HepG2 (cell line): ENCODE data around the gene BMERB1. TPM values are rescaled to one million over a fixed set of nuclear protein-coding genes. Genes with fewer than 3 reads are reported as not detected.

Experiments used
- ATM ChIP-seq: fragments of 450-650 bp; IDR thresholded peaks from 2 replicates; pipeline ENCODE4 v1.7.1; 2017; ENCODE audit warnings: mild to moderate bottlenecking, borderline replicate concordance
- DPF2 ChIP-seq: sonication (generic); formaldehyde crosslinking; IDR thresholded peaks from 2 replicates; pipeline ENCODE4 v1.4.0; 2020; ENCODE audit warnings: mild to moderate bottlenecking, low read depth, missing genetic modification reagents, borderline replicate concordance
- ETV5 ChIP-seq: IDR thresholded peaks from 2 replicates; pipeline ENCODE4 v1.6.1; 2018; ENCODE audit warnings: missing biosample characterization, missing genetic modification reagents, inconsistent platforms, borderline replicate concordance
- FOSL1 ChIP-seq: sonication (generic); formaldehyde crosslinking; IDR thresholded peaks from 2 replicates; pipeline ENCODE4 v1.9.0; 2021; ENCODE audit warnings: missing genetic modification reagents, borderline replicate concordance
- GFI1 ChIP-seq: sonication (generic); formaldehyde crosslinking; IDR thresholded peaks from 2 replicates; pipeline ENCODE4 v1.5.0; 2020; ENCODE audit warnings: missing genetic modification reagents, mild to moderate bottlenecking, borderline replicate concordance
- KLF11 ChIP-seq: IDR thresholded peaks from 2 replicates; pipeline ENCODE4 v1.6.1; 2016; ENCODE audit warnings: missing compliant biosample characterization
- POLR2A ChIP-seq, 2 experiments: IDR thresholded peaks; 2 replicates each; pipeline ENCODE4 v1.6.1; 2011; ENCODE audit warnings: low read depth in 2 of 2, low read length in 2 of 2, mild to moderate bottlenecking in 1 of 2, moderate library complexity in 1 of 2; ENCODE audit not compliant: insufficient read depth in 1 of 2
- SKI ChIP-seq: fragments of 450-650 bp; IDR thresholded peaks from one replicate; pipeline ENCODE4 v1.6.1; 2018; ENCODE audit warnings: mild to moderate bottlenecking; ENCODE audit not compliant: partially characterized antibody
- SMC3 ChIP-seq: IDR thresholded peaks from 2 replicates; pipeline ENCODE4 v1.6.1; 2011; ENCODE audit warnings: low read length, improper control_type of control experiment
- TCF12 ChIP-seq, 2 experiments: fragments of 450-650 bp in 1 of 2; sonication (generic) in 1 of 2; formaldehyde crosslinking in 1 of 2; IDR thresholded peaks; 2 replicates each; pipeline versions ENCODE4 v1.6.1 to v1.8.0; 2017 to 2022; ENCODE audit warnings: antibody characterized with exemption in 1 of 2, mild to moderate bottlenecking in 1 of 2, missing genetic modification reagents in 1 of 2, moderate library complexity in 1 of 2
- TCF7L2 ChIP-seq: IDR thresholded peaks from 2 replicates; pipeline ENCODE4 v1.6.1; 2011; ENCODE audit warnings: mild to moderate bottlenecking, low read depth, low read length, moderate library complexity
- ZNF34 ChIP-seq: sonication (generic); formaldehyde crosslinking; IDR thresholded peaks from 2 replicates; pipeline ENCODE4 v1.4.0; 2020; ENCODE audit warnings: mild to moderate bottlenecking, missing genetic modification reagents, borderline replicate concordance
- polyA plus RNA-seq, 8 experiments: library from polyadenylated mRNA; depleted of rRNA in 3 of 8; stranded (reverse) in 7 of 8; unstranded in 1 of 8; fragments of >200 nt; fragmentation: Illumina TruSeq in 4 of 8; extraction: Trizol in 4 of 8; gene quantifications; 2 replicates each; pipeline versions ENCODE4 v1.2.1 to v1.2.3, GENCODE V29; 2011 to 2016; ENCODE audit warnings: low read depth in 4 of 8, missing spikeins in 1 of 8, mixed read lengths in 1 of 8; ENCODE audit not compliant: insufficient read depth in 1 of 8
- total RNA-seq, 5 experiments: library from RNA; depleted of rRNA; stranded (reverse); fragments of >200 nt; fragmentation: Illumina TruSeq; extraction: Trizol; gene quantifications; 2 replicates each; pipeline ENCODE4 v1.2.3, GENCODE V29; 2016; ENCODE audit warnings: low read depth in 1 of 5
- TF ChIP-seq, protein P1 (sequence below): IDR thresholded peaks from 2 replicates; pipeline ENCODE4 v1.6.1; 2018; ENCODE audit warnings: missing genetic modification reagents
- TF ChIP-seq, protein P2 (sequence below): sonication (generic); formaldehyde crosslinking; IDR thresholded peaks from 2 replicates; pipeline ENCODE4 v1.9.0; 2022; ENCODE audit warnings: low read depth, missing genetic modification reagents
- TF ChIP-seq, protein P3 (sequence below): sonication (generic); formaldehyde crosslinking; IDR thresholded peaks from 2 replicates; pipeline ENCODE4 v1.4.0; 2020; ENCODE audit warnings: low read depth, missing genetic modification reagents
- TF ChIP-seq, protein P4 (sequence below): sonication (generic); formaldehyde crosslinking; IDR thresholded peaks from 2 replicates; pipeline ENCODE4 v1.4.0; 2020; ENCODE audit warnings: missing genetic modification reagents

Gene BMERB1
- total and polyA plus RNA-seq, 2 of the 13 experiments (the other 11 are each of a cell fraction or from before 2014, with no cell fraction given): 1.4 TPM

GRCh38 chr16:15482068-15482747 is 47.8 kb downstream of the BMERB1 start (continued):
- TF ChIP-seq, protein P1, sequence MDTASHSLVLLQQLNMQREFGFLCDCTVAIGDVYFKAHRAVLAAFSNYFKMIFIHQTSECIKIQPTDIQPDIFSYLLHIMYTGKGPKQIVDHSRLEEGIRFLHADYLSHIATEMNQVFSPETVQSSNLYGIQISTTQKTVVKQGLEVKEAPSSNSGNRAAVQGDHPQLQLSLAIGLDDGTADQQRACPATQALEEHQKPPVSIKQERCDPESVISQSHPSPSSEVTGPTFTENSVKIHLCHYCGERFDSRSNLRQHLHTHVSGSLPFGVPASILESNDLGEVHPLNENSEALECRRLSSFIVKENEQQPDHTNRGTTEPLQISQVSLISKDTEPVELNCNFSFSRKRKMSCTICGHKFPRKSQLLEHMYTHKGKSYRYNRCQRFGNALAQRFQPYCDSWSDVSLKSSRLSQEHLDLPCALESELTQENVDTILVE: peak; percentile 74
- TF ChIP-seq DPF2 (CRISPR knock-in tag): 0 out of 2 replicates have a peak, but pooled peaks have one; percentile 22
- TF ChIP-seq, protein P2, sequence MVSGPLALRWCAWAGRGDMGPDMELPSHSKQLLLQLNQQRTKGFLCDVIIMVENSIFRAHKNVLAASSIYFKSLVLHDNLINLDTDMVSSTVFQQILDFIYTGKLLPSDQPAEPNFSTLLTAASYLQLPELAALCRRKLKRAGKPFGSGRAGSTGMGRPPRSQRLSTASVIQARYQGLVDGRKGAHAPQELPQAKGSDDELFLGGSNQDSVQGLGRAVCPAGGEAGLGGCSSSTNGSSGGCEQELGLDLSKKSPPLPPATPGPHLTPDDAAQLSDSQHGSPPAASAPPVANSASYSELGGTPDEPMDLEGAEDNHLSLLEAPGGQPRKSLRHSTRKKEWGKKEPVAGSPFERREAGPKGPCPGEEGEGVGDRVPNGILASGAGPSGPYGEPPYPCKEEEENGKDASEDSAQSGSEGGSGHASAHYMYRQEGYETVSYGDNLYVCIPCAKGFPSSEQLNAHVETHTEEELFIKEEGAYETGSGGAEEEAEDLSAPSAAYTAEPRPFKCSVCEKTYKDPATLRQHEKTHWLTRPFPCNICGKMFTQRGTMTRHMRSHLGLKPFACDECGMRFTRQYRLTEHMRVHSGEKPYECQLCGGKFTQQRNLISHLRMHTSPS (CRISPR knock-in tag): peak; percentile 60; the same call in 1 of the 2 replicates
- TF ChIP-seq SKI: peak; percentile 48
- no peak for TF ChIP-seq TCF12 (IDR thresholded peaks at IDR 0.05)
- TF ChIP-seq TCF12 (CRISPR knock-in tag; IDR thresholded peaks at IDR 0.05): no peak
- TF ChIP-seq GFI1 (CRISPR knock-in tag): peak; percentile 82; the same call in 1 of the 2 replicates
- TF ChIP-seq, protein P3, sequence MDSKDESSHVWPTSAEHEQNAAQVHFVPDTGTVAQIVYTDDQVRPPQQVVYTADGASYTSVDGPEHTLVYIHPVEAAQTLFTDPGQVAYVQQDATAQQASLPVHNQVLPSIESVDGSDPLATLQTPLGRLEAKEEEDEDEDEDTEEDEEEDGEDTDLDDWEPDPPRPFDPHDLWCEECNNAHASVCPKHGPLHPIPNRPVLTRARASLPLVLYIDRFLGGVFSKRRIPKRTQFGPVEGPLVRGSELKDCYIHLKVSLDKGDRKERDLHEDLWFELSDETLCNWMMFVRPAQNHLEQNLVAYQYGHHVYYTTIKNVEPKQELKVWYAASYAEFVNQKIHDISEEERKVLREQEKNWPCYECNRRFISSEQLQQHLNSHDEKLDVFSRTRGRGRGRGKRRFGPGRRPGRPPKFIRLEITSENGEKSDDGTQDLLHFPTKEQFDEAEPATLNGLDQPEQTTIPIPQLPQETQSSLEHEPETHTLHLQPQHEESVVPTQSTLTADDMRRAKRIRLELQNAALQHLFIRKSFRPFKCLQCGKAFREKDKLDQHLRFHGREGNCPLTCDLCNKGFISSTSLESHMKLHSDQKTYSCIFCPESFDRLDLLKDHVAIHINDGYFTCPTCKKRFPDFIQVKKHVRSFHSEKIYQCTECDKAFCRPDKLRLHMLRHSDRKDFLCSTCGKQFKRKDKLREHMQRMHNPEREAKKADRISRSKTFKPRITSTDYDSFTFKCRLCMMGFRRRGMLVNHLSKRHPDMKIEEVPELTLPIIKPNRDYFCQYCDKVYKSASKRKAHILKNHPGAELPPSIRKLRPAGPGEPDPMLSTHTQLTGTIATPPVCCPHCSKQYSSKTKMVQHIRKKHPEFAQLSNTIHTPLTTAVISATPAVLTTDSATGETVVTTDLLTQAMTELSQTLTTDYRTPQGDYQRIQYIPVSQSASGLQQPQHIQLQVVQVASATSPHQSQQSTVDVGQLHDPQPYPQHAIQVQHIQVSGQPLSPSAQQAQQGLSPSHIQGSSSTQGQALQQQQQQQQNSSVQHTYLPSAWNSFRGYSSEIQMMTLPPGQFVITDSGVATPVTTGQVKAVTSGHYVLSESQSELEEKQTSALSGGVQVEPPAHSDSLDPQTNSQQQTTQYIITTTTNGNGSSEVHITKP (CRISPR knock-in tag): peak; percentile 77
- TF ChIP-seq TCF7L2: no peak
- 0 out of 2 replicates have a peak, but pooled peaks have one; percentile 41 for TF ChIP-seq KLF11
- no peak for TF ChIP-seq ZNF34
- TF ChIP-seq POLR2A (IDR thresholded peaks at IDR 0.05; ENCODE audit: insufficient read depth in 1 of 2, low read depth in 2 of 2, low read length in 2 of 2): peak; percentile 75 to 76
- TF ChIP-seq, protein P4, sequence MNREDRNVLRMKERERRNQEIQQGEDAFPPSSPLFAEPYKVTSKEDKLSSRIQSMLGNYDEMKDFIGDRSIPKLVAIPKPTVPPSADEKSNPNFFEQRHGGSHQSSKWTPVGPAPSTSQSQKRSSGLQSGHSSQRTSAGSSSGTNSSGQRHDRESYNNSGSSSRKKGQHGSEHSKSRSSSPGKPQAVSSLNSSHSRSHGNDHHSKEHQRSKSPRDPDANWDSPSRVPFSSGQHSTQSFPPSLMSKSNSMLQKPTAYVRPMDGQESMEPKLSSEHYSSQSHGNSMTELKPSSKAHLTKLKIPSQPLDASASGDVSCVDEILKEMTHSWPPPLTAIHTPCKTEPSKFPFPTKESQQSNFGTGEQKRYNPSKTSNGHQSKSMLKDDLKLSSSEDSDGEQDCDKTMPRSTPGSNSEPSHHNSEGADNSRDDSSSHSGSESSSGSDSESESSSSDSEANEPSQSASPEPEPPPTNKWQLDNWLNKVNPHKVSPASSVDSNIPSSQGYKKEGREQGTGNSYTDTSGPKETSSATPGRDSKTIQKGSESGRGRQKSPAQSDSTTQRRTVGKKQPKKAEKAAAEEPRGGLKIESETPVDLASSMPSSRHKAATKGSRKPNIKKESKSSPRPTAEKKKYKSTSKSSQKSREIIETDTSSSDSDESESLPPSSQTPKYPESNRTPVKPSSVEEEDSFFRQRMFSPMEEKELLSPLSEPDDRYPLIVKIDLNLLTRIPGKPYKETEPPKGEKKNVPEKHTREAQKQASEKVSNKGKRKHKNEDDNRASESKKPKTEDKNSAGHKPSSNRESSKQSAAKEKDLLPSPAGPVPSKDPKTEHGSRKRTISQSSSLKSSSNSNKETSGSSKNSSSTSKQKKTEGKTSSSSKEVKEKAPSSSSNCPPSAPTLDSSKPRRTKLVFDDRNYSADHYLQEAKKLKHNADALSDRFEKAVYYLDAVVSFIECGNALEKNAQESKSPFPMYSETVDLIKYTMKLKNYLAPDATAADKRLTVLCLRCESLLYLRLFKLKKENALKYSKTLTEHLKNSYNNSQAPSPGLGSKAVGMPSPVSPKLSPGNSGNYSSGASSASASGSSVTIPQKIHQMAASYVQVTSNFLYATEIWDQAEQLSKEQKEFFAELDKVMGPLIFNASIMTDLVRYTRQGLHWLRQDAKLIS: 0 out of 2 replicates have a peak, but pooled peaks have one; percentile 2
- peak; percentile 84; the same call in 1 of the 2 replicates for TF ChIP-seq FOSL1 (CRISPR knock-in tag)
- TF ChIP-seq ATM: no peak
- peak; percentile 91 for TF ChIP-seq ETV5
- peak; percentile 56; the same call in 1 of the 2 replicates for TF ChIP-seq SMC3
